Spleen (tissue), 7 donors: Measurements from ENCODE around the gene TENM3.

ENCODE experiments used
- POLR2A ChIP-seq, 3 donors: fragments of 450-650 bp; IDR thresholded peaks; one replicate each; pipeline ENCODE4 v1.5.1; 2017; ENCODE audit warnings: antibody characterized with exemption in 3 of 3, mild to moderate bottlenecking in 1 of 3
- POLR2AphosphoS5 ChIP-seq, 3 donors: sonication (generic); formaldehyde crosslinking; IDR thresholded peaks; one replicate each; pipeline ENCODE4 v1.5.1; 2017; ENCODE audit warnings: antibody characterized with exemption in 3 of 3
- TF ChIP-seq, protein P1 (sequence below), 11 experiments: fragments of 200-600 bp in 7 of 11; fragments of 450-650 bp in 4 of 11; sonication (generic) in 4 of 11; IDR thresholded peaks in 8 of 11; conservative IDR thresholded peaks in 3 of 11; 1 replicate in 7 of 11; 2 replicates in 4 of 11; pipeline versions ENCODE4 v1.4.0 to v1.8.0; 2016 to 2021; ENCODE audit warnings: antibody characterized with exemption in 11 of 11, inconsistent platforms in 4 of 11, mild to moderate bottlenecking in 1 of 11
- donor health status: DM: no; HTN: no; CAD: no; lungs with moderate emphysema.
- donor health status: DM: no; HTN: no; CAD: no.
- donor health status: DM: no; HTN: no; CAD: no.

DNA sequence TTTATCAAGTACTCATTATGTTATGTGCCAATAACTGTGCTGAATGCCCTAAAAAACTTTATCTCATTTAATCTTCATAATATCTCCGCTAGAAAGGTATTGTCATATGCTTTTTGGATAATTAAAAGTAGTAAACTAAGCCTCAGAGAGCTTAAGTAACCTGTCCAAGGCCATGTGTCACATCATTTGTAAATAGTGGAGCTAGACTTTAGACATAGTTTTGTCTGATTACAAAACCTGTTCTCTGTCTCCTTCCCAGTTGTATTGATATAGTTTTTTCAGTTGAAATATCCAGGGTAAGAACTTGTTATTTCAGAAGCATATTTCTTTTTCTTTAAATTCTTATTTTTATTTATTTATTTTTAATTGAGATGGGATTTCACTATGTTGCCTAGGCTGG lies 66.7 kb downstream of the TENM3 start:
- TF ChIP-seq, protein P1, sequence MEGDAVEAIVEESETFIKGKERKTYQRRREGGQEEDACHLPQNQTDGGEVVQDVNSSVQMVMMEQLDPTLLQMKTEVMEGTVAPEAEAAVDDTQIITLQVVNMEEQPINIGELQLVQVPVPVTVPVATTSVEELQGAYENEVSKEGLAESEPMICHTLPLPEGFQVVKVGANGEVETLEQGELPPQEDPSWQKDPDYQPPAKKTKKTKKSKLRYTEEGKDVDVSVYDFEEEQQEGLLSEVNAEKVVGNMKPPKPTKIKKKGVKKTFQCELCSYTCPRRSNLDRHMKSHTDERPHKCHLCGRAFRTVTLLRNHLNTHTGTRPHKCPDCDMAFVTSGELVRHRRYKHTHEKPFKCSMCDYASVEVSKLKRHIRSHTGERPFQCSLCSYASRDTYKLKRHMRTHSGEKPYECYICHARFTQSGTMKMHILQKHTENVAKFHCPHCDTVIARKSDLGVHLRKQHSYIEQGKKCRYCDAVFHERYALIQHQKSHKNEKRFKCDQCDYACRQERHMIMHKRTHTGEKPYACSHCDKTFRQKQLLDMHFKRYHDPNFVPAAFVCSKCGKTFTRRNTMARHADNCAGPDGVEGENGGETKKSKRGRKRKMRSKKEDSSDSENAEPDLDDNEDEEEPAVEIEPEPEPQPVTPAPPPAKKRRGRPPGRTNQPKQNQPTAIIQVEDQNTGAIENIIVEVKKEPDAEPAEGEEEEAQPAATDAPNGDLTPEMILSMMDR (IDR thresholded peaks at IDR 0.05 in 8 of 11, conservative IDR thresholded peaks at IDR 0.05 in 3 of 11) = no peak
- TF ChIP-seq POLR2A (IDR thresholded peaks at IDR 0.05) (no peak), POLR2AphosphoS5 (IDR thresholded peaks at IDR 0.05) (no peak)
